Measurements from ENCODE around the gene ZFYVE28.

The ZFYVE28 gene

DNA sequence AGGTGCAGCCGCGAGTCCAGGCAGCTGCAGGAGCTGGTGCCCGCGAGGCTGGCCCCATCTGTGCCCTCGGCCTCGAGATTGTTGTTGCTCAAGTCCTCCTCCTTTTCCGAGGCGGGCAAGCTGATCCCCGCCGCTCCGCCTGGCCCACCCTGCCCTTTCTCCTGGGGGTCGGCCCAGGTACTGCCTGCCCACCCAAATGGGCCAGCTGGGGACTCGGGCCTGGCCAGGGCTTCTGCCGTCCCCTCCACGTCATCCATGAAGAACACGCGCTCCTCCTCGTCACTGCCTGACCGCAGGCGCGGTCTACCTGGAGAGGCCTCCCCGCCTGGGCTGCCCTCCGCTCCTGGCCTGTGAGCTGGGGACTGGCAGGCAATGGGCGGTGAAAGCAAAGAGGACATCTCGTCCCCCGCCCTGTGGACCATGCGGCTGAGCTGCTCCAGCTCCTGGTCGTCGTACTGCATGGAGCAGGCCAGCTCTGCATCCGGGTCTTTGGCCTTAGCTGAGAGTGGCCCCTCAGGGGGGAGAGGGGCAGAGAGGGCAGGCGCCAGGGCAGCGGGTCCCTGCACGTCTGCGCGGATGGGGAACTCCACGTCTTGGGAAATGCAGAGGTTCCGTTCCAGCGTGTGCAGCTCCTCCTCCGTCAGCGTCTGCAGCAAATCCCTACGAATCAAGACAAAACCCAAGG, 113.4 kb downstream of the ZFYVE28 start:
- DNase-seq (ENCODE audit: low spot score) = no peak
- FAIRE-seq = no peak

- DNase-seq (ENCODE audit: low spot score) (no peak), FAIRE-seq (no peak)
Observed at GRCh38 chr4:2304321-2304876, 114.0 kb downstream of the ZFYVE28 start.

DNA sequence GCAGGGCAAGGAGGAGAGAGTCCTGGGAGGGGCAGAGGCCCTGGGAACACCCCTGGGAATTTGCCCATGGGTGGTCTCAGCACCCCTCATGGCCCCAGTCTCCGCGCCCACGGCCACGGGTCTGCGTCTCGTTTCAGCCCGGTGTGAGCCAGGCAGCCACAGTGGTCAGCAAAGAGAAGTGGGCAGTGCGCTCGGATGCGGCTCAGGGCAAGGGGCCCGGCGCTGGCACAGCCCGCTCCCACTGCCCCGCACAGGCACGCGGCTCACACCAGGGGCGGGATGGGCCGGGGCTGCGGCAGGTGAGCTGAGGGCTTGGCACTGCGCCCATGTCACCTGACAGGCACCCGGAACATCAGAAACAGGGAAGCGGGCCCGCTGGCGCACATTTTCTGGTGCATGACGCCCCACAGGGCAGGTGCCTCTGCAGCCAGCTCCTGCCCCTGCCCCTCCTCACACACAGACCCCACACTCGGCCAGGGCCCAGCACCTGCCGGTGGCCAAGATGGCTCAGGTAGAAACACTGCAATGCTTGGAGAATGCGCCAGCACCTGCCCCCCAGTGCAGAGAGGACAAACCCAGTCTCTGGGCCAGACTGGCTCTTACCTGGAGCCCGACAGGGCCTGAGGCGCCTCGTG, 114.6 kb downstream of the ZFYVE28 start:
- FAIRE-seq = no peak

DNA sequence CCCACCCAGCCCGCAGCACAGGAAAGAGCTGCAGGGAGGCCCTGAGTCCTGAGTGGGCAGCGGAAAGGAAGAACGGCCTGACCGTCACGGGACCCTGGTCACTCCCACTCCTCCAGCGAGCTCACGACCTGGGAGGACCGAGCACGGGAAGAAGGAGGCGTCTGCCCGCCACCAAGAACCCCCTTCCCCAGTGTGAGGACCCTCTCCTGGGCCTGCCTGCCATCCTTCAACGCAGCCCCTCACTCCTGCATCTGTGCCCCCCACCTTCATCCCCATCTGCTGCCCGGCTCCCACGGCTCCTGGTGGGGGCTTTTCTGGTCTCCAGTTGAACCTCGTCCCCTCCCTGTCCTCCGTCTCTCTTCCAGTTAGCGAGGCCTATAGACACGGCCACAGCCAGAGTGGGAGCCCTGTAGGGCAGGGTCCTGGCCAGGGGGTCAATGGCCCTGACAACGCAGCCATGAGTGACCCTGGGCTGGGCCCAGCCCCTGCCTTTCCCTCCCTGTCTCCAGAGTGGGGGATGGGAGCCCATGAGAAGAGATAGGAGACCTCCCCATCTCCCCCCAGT, 115.2 kb downstream of the ZFYVE28 start:
- FAIRE-seq = no peak
- no peak for DNase-seq (ENCODE audit: low spot score)

More for the DNA sequence above, 114.6 kb downstream of the ZFYVE28 start:
- no peak for DNase-seq (ENCODE audit: low spot score)

DNA sequence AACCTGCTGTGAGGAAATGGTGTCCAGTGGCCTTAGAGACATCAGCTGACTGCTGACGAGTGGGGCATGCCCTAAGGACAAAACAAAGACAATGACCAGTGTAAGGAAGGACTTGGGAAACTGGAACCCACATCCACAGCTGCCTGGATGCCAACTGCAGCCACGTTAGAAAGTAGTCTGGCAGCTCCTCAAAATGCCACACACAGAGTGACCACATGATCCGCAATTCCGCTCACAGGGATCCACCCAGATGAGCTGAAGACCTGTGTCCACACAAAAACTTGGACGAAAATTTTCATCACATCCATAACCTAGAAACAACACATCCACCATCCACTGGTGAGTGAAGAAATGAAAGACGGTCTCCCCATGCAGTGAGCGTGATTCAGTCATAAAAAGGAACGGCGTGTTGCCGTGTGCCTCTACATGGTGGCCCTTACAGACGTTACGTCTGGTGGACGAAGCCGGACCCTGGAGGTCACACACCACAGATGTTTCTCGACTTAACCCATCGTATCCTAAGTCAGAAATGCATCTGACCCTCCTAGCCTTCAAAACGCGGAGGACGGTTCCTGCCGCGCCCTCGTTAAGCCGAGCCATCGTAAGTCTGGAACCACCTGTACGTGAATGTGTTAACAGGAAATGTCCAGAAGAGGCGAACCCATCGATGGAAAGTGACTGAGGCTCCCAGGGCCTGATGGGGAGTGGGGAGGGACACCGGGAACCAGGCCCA, 115.9 kb downstream of the ZFYVE28 start:
- DNase-seq (ENCODE audit: low spot score) (no peak), FAIRE-seq (no peak)

DNA sequence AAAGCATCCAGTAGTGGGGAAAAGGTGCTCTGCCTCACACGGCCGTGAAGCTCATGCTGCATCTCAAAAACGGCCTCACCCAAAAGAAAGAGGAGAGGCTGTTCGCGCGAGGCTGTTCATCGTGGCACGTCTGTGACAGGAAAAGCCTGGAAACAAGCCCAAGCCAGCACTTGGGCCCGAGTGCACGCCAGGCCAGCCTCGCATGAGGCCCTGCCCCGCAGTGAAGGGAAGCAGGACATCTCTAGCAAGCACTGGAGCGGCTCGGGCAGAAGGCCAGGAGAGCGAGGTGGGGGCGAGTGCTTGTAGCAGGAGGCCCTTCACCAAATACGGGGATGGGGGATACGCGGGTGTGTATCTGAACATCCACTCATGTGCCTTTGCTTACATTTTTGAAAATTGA, 116.6 kb downstream of the ZFYVE28 start:
- no peak for FAIRE-seq
- DNase-seq (ENCODE audit: low spot score) = no peak

- DNase-seq (ENCODE audit: low spot score) (no peak), FAIRE-seq (no peak)
Observed at GRCh38 chr4:2301225-2301642, 117.2 kb downstream of the ZFYVE28 start.

DNA sequence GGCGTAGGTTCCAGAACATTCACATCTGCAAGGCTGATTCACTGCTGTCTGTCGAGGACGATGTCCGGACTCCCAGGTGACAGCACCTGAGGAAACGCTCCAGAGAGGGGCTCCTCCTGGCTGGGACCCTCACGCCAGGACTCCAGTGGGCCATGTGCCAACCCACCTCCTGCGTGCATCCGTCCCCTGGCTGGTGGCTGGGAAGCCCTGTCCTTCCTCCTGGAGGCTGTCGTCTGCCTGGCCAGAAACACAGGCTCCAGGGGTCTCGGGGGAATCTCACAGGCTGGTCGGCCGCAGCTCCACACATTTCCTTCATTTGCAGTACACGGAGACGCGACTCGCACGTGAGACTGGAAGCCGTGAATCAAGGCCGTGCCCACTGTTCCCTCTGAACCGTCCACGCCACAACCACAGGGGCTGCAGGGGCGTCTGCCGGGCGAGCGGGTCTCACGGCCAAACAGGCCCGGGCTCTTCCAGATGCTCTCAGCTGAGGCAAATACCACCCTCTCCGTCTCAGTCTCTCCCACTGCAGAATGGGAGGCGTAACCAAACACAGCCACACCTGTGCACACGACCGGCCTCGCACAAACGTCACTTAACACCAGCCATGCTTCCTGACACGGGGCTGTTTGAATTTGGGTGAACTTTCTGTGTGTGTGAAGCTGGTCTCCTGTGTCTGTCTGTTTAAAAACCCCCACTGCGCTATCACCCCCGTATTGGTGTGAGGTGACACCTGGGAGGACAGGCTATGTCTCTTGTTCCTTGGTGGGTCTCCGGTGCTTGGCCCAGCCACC, 117.8 kb downstream of the ZFYVE28 start:
- no peak for DNase-seq (ENCODE audit: low spot score)
- no peak for FAIRE-seq

- DNase-seq (ENCODE audit: low spot score) (no peak), FAIRE-seq (no peak)
Observed at GRCh38 chr4:2299794-2300193, 118.7 kb downstream of the ZFYVE28 start.

GRCh38 chr4:2298532-2298991, 119.9 kb downstream of the ZFYVE28 start:
- DNase-seq (ENCODE audit: low spot score) (no peak), FAIRE-seq (no peak)

GRCh38 chr4:2297606-2298531, 120.6 kb downstream of the ZFYVE28 start:
- FAIRE-seq (peak; percentile 71), DNase-seq (ENCODE audit: low spot score) (no peak)

- FAIRE-seq (no peak), DNase-seq (ENCODE audit: low spot score) (no peak)
Observed at GRCh38 chr4:2296631-2297601, 121.5 kb downstream of the ZFYVE28 start.

- DNase-seq (ENCODE audit: low spot score) (no peak), FAIRE-seq (no peak)
Observed at GRCh38 chr4:2295900-2296442, 122.5 kb downstream of the ZFYVE28 start.

GRCh38 chr4:2295500-2295899, 122.9 kb downstream of the ZFYVE28 start:
- FAIRE-seq (no peak), DNase-seq (ENCODE audit: low spot score) (no peak)

DNA sequence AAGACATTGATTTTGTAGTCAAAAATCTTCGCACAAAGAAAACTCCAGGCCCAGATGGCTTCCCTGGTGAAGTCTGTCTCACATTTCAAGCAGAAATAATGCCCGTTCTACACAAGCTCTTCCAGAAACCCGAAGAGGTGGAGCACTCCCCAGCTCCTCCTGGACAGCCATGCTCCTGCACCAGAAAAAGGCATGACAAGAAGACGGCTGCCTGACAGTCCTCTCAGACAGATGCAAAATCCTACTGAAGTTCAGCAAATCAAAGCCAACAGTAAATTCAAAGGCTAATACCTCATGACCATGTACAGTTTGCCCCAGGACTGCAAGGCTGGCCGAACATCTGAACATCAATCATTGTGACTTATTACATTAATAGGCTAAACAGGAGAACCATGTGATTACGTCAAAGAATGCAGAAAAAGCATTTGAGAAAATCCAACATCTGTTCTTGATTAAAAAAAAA, 125.8 kb downstream of the ZFYVE28 start:
- no peak for DNase-seq (ENCODE audit: low spot score)
- FAIRE-seq = no peak

DNA sequence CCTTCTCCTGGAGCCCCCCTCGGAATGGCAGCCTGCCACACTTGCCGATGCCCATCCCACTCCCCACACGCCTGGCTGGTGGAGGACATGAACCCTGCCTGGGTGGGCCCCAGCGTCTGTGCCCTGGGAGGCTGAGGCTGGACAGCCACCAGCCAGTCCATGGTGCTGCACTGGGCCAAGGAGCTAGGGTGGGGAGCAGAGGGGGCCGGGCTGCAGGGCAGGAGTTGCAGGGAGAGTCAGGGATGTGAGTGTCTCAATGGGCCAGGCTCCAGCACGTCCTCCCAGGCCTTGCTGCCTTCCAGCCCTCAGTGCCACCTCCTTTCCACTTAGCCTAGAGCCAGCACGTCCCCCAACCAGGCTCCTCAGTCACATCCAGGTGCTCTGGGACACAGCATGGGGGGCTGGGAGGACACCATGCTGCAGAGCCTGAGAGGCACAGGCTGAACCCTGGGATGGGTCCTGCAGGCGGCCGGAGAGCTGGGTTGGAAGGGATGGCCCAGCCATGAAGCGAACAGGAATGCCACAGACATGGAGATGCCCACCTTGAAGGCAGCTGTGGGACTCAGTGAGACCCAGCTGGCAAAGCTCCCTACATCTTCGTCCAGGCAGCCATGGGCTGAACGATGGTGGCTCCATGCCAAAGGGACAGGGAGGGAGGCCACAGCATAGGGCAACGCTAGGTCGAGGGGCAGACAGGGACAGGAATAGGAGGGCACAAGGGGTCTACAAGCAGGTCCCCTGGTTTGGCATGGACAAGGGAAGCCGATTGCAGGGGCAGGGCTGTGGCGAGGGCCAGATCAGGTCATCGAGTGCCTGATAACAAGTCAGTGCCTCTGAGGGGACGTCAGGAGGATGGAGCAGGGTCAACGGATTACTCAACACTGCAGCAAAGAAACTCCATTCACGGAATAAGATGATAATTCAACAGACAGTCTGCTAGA, 126.5 kb downstream of the ZFYVE28 start:
- FAIRE-seq (no peak), DNase-seq (ENCODE audit: low spot score) (no peak)
